ENCODE data around the gene WDR64. TPM values are rescaled to one million over a fixed set of nuclear protein-coding genes. Genes with fewer than 3 reads are reported as not detected.

The WDR64 gene
- total and polyA plus RNA-seq, 2 of the 4 experiments (the other 2 are of a cell fraction): not detected

- H2BK15ac ChIP-seq (ENCODE audit: low read depth, low read length): no peak overlapping the region
- no peaks in the 10 kb centered on the region for H4K20me1 ChIP-seq (ENCODE audit: insufficient read depth, low read length)
- no peak overlapping the region for H3K4me3 ChIP-seq (ENCODE audit: insufficient read depth, low read depth, low read length)
- H3K23ac ChIP-seq (ENCODE audit: low read depth, low read length): no peak overlapping the region
- no peak overlapping the region for H2AFZ ChIP-seq (replicated peaks; ENCODE audit: low read length, poor library complexity)
- no peak overlapping the region for H3K9ac ChIP-seq (ENCODE audit: low read depth, low read length)
- H3K4me2 ChIP-seq (ENCODE audit: low read depth, low read length): no peak overlapping the region
- ATAC-seq (ENCODE audit: low read depth) (no peak), DNase-seq (no peak)
- no peaks in the 10 kb centered on the region; the same call in 1 of the 2 replicates for H3K9me1 ChIP-seq (ENCODE audit: insufficient read depth, low read length)
- H4K5ac ChIP-seq (ENCODE audit: low read depth, low read length): no peak overlapping the region
- H4K8ac ChIP-seq (ENCODE audit: low read depth in 2 of 2, low read length in 2 of 2): no peak overlapping the region
- no peak for TF ChIP-seq MAFK (IDR thresholded peaks at IDR 0.05; ENCODE audit: low read depth, low read length)
- no peak overlapping the region for H3K14ac ChIP-seq (replicated peaks; ENCODE audit: low read depth, low read length)
- H3K4ac ChIP-seq (ENCODE audit: low read depth, low read length): no peak overlapping the region
- in situ Hi-C loops (cut with MboI; ENCODE audit: low sequenced_read_pairs): loop anchor here (25.0 kb wide), 1 partner anchor 1690 kb away; no protein-coding TSS in a partner anchor
- peaks cover 2% of the 10 kb centered on the region; the same call in 1 of the 2 replicates for H3K36me3 ChIP-seq (ENCODE audit: control insufficient read depth, insufficient read depth, low read length)
- H3K9me3 ChIP-seq (ENCODE audit: control insufficient read depth, insufficient read depth, low read length): no peaks in the 10 kb centered on the region
- WGBS, 2 experiments (ENCODE audit: extremely low coverage in 2 of 2, insufficient read length in 1 of 2): no CpG with 5 or more reads among the region's 5 CpGs
- no peak overlapping the region for H2AK5ac ChIP-seq (ENCODE audit: low read depth, low read length)
- H2BK5ac ChIP-seq (ENCODE audit: low read depth, low read length, poor library complexity, severe bottlenecking): no peak overlapping the region
- dilution Hi-C loops (cut with HindIII; ENCODE audit: low sequenced_read_pairs, unreplicated experiment): no loop called here
- H3K18ac ChIP-seq (ENCODE audit: low read depth, low read length): no peak overlapping the region
- H2AK9ac ChIP-seq (replicated peaks; ENCODE audit: low read depth, low read length, poor library complexity): no peak overlapping the region
- H3K79me1 ChIP-seq (ENCODE audit: low read depth in 1 of 2, low read length in 2 of 2): peaks cover 0 to 5% of the 10 kb centered on the region in 2 experiments; a peak in 1 of 4 replicates
- no TSS peak for BruUV-seq (replicated peaks)
- no peaks in the 10 kb centered on the region; the same call in 1 of the 2 replicates for H3K4me1 ChIP-seq (ENCODE audit: control insufficient read depth, insufficient read depth, low read length)
- H2BK120ac ChIP-seq (ENCODE audit: low read depth, low read length): no peak overlapping the region
- H4K91ac ChIP-seq (ENCODE audit: insufficient read depth, low read depth, low read length): no peak overlapping the region
- H3K56ac ChIP-seq (ENCODE audit: extremely low read depth, insufficient read depth, low read length): no peak overlapping the region
- H2BK20ac ChIP-seq (ENCODE audit: low read depth, low read length): no peak overlapping the region
- no peaks in the 10 kb centered on the region for H3K27me3 ChIP-seq (ENCODE audit: control insufficient read depth, insufficient read depth, low read length)
- ChIA-PET POLR2A (ENCODE audit: unreplicated experiment) (interaction anchor here (0.6 kb wide), 1 partner anchor 8 kb away, joined by 7 read pairs; no protein-coding TSS in a partner anchor), CTCF (interaction anchor here (1.0 kb wide), 1 partner anchor 12 kb away, joined by 3 read pairs; no protein-coding TSS in a partner anchor)
- intact Hi-C loops (cut with micrococcal nuclease): no loop called here
- no peak overlapping the region for H3K27ac ChIP-seq (ENCODE audit: insufficient read depth, low read length)
These were observed 29.4 kb upstream of the WDR64 start for GRCh38 chr1:241622669-241623068.
